Left renal cortex interstitium (tissue), 4 donors: ENCODE data around the gene HCRT. TPM values are rescaled to one million over a fixed set of nuclear protein-coding genes. Genes with fewer than 3 reads are reported as not detected.
A peak's percentile ranks its signal among the peaks of the same experiment; 100 is the strongest.

Experiments used
- DNase-seq, 4 donors: peaks; one replicate each; pipeline ENCODE4 v3.0.0-alpha.2; 2013; ENCODE audit warnings: low read depth in 4 of 4, low spot score in 2 of 4, missing footprints in 1 of 4
- polyA plus RNA-seq, 4 donors: library from polyadenylated mRNA; unstranded; fragments of 120-200 nt; gene quantifications; one replicate each; pipeline ENCODE4 v1.2.1, GENCODE V29; 2013; ENCODE audit not compliant: insufficient read length in 4 of 4

HCRT gene
- polyA plus RNA-seq, 4 donors: 0.41 TPM; not detected in 3

DNA sequence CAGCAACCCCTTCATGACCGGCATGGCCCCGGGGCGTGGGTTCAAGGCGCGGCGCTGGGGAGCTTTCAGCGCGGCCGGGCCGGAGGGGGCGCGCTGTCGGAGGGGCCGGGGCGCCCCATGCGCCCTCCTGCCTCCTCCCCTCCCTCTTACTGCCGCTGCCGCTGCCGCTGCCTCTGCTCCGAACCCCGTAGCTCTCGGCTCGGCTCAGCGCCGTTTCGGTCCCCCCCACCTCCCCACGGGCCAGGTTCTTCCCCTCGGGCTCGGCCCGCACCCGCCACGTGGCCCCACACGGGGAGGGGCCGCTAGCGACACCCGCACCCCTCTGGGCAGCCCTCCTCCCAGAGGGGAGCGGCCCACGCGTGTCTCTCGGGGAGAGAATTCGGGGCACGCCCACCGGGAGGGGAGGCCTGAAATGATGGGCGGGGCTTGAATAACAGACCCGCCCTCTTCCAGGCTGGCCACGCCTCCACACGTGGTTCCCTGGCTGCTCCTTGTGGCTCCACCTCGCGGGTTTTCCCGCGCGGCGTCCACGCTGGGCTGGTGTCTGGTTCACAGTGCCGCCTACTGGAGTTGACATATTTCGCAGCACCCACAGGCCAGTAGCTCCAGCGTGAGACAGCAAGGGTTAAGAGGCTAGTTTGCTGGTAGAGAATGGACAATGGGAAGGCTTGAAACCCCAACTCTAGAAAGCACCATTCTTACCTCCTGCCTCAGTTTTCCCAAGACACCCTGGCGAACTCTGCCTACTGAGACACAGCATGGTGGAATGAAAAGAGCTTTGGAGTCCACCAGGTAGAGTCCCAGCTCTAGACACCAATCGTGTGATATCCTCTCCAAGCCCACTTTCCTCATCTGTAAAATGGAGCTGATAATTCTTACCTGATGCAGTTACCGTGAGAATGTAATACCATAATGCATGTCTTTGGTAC, 4.1 kb downstream of the HCRT start, which contains the start of gene KCNH4:
Gene KCNH4 (minus strand): TSS at position 221 of the 929 bp plus-strand sequence. CDS start 197 bp downstream, at position 24.
- DNase-seq: no peak

- no peak for DNase-seq
Observed at GRCh38 chr17:42180411-42180921, 4.8 kb downstream of the HCRT start.

GRCh38 chr17:42179911-42180410, 5.3 kb downstream of the HCRT start:
- peak in 1 of 4 donors; percentile 62 for DNase-seq

- no peak for DNase-seq
Observed at GRCh38 chr17:42179335-42179734, 5.9 kb downstream of the HCRT start.

DNA sequence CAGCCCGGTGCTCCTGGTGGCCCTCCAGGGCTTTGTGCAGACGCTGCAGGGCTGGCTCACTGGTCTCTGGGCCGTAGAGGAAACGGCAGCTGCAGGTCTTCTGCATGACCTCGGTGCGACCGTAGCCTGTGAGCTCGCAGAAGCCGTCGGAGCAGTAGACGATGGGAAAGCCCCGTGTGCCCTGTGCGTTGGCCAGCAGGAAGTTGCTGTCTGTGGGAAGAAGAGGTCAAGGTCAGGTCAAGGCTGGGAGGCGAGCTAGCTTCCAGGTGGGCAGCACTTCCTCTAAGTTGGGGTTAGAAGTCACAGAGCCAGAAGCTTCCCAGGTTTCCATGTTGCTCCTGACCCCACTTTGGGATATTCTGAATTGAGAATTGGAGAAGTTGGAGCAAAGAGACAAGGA, 6.4 kb downstream of the HCRT start:
- DNase-seq: no peak

DNA sequence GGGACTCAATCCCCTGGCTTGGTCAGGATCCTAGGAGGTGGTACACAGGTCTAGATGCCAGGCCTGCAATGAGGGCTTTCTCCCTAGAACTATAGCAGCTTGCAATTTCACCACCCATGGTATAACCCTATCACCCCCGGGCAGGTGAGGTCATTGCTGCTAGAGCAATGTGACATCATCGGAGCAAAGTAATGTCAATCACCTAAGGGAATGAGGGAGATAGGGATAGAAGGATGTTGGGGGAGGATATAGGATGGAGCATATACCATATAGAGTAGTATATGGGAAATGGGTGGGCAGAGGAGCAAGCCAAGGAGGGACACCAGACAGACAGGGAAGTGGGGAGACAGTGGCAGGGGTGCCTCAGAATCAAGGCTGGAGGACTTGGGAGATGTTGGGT, 7.6 kb downstream of the HCRT start:
- no peak for DNase-seq

GRCh38 chr17:42174126-42174783, 11.0 kb downstream of the HCRT start:
- DNase-seq: no peak

GRCh38 chr17:42171831-42172230, 13.4 kb downstream of the HCRT start:
- DNase-seq: no peak

- no peak for DNase-seq
Observed at GRCh38 chr17:42169351-42169750, 15.9 kb downstream of the HCRT start.

DNA sequence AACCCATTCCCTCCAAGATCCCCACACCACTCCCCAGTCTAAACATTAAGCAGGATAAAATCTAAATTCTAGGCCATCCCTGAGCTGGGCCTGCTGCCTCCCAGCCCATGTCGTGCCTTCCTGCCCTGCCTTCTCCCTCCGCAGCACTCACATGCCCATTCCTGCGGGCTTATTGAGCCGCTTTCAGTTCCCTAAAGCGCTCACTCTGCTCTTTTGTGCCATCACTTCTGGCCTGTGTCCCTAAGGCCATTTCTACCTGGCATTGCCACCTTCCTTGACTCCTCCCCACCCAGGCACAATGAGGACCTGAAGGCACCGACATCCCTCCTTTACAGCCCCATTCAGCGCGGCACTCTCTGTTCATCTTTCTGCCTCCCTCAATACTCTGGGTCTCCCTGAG, 17.4 kb downstream of the HCRT start:
- no peak for DNase-seq

GRCh38 chr17:42166196-42166763, 19.0 kb downstream of the HCRT start:
- no peak for DNase-seq

DNA sequence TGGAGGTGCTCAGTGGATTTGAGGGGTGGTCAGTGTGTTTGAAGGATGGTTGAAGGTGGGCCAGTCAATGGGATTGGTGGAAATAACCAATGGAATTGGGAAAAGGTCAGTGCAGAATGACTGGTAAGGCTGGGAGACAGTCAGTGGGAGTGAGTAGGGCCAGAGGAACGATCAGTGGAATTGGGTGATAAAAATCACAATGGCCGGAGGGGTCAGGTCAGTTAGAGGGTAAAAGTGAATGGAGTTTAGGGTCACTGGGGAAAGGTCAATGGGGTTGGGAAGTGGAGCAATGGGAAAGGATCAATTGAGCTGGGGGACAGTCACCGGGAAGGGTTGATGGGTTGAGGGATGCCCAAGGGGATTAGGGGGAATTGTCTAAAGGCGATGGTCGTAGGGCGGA, 19.5 kb downstream of the HCRT start:
- DNase-seq: no peak

DNA sequence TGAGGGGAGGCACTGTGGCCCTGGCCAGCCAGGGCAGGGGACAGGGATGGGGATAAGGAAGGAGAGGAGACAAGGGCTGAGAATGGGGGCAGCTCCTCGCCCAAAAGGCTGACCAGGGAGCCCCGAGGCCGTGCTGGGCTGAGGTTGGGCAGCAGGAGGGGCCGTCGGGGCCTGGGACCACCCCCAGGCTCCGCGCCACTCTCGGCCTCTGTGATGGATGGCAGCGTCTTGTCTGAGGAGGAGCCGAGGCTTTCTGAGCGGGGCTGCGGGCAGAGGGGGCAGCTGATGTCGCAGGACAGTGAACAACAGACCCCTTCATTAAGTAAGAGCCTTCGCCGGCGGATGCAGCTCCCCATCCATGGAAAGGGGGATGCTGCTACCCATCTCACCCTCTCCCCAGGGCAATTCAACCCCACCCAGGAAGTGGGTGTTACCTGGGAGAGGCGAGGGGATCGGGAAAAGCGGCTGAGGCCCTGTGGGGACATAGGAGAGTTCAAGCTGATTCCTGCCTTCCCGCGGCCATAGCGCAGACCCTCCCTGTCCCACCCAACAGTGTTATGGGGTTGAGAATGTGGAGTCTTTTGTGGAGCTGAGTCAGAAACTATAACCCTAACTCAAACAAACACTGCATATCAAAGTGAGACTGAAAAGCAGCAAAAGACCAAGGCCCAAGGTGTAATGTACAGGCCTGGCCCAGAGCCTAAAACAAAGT, 21.4 kb downstream of the HCRT start:
- DNase-seq: no peak

DNA sequence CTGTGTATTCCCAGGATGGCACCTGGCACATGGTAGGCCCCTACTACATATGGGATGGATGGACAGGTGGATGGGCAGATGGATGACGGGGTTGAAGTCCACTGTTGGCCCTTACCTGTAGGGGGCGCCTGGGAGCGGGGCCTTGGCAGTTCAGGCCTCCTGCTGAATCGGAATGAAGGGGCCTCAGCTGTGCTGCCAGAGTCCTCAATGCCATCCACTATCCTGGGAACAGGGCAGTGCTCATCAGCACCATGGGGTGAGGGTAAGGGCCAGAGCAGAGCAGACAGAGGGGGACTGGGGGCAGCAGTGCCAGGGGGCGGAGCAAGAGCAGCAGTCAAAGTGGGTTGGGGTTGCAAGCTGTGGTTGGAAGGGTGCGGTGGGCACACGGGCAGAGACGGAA, 22.1 kb downstream of the HCRT start:
- DNase-seq: no peak

GRCh38 chr17:42160531-42160910, 24.7 kb downstream of the HCRT start:
- DNase-seq: no peak

- DNase-seq: no peak
Observed at GRCh38 chr17:42159796-42160530, 25.3 kb downstream of the HCRT start.

DNA sequence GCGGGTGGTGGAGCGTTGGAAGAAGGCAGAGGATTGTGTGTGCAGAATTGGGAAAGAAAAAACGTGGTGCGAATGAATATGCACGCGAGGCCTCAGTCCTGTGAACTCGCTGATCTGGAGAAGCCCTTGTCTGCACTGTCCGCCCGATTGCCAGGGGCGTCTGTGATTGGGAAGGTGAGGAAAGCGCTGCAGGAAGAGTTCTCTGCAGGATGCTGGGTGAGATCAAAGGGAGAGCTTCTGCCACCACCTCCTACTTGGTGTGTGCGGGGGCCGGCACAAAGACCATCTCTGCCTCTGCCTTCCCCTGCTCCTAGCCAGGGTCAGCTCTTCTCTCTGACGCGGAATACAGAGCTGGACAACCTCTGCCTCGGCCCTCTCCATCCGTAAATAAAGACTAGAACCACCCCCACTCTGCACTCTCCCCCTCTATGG, 29.6 kb downstream of the HCRT start:
- no peak for DNase-seq

- DNase-seq: no peak
Observed at GRCh38 chr17:42153919-42154742, 31.1 kb downstream of the HCRT start.
